OCI-LY1 (cell line): ENCODE data around the gene CEP57L1.

Experiments used
- H2AFZ ChIP-seq: fragments of 200-600 bp; sonication (generic), shearing (Covaris generic); 2 replicates; pipeline ENCODE4 v1.6.0; 2014; ENCODE audit warnings: antibody characterized with exemption, mild to moderate bottlenecking, low read length
- H3F3A ChIP-seq: fragments of 200-600 bp; sonication (generic), shearing (Covaris generic); 2 replicates; pipeline ENCODE4 v1.6.0; 2014; ENCODE audit warnings: mild to moderate bottlenecking, antibody characterized with exemption, low read length, moderate library complexity; ENCODE audit not compliant: insufficient read depth
- H3K27ac ChIP-seq: fragments of 200-600 bp; sonication (generic); 2 replicates; pipeline ENCODE4 v1.5.1; 2014; ENCODE audit warnings: low read length, mixed run types, mild to moderate bottlenecking, low read depth; ENCODE audit not compliant: poor library complexity, severe bottlenecking
- H3K27me3 ChIP-seq: fragments of 200-600 bp; sonication (generic); 2 replicates; pipeline ENCODE4 v1.6.0; 2014; ENCODE audit warnings: antibody characterized with exemption, mild to moderate bottlenecking, low read length, moderate library complexity; ENCODE audit not compliant: insufficient read depth
- H3K36me3 ChIP-seq: fragments of 200-600 bp; sonication (generic); 2 replicates; pipeline ENCODE4 v1.6.1; 2014; ENCODE audit warnings: mild to moderate bottlenecking, antibody characterized with exemption, low read length, moderate library complexity, mixed read lengths; ENCODE audit not compliant: insufficient read depth
- H3K4me1 ChIP-seq: fragments of 200-600 bp; sonication (generic); 2 replicates; pipeline ENCODE4 v1.5.1; 2014; ENCODE audit warnings: mild to moderate bottlenecking, low read length, moderate library complexity; ENCODE audit not compliant: insufficient read depth, severe bottlenecking
- H3K4me2 ChIP-seq: fragments of 200-600 bp; sonication (generic), shearing (Covaris generic); 2 replicates; pipeline ENCODE4 v1.6.1; 2014; ENCODE audit warnings: low read length
- H3K4me3 ChIP-seq: fragments of 200-600 bp; sonication (generic); 2 replicates; pipeline ENCODE4 v1.5.1; 2014; ENCODE audit warnings: low read length, low read depth, mild to moderate bottlenecking, mixed read lengths; ENCODE audit not compliant: poor library complexity, severe bottlenecking
- H3K79me2 ChIP-seq: fragments of 200-600 bp; shearing (Covaris generic); 2 replicates; pipeline ENCODE4 v1.6.1; 2016; ENCODE audit warnings: mixed run types, low read length, mixed read lengths; ENCODE audit not compliant: insufficient read depth
- H3K9ac ChIP-seq: fragments of 200-600 bp; sonication (generic), shearing (Covaris generic); 2 replicates; pipeline ENCODE4 v1.6.1; 2014; ENCODE audit warnings: mild to moderate bottlenecking, low read length, mixed read lengths
- H3K9me2 ChIP-seq: fragments of 200-600 bp; sonication (generic), shearing (Covaris generic); 2 replicates; pipeline ENCODE4 v1.6.1; 2014; ENCODE audit warnings: low read depth, mild to moderate bottlenecking, low read length, mixed read lengths
- H3K9me3 ChIP-seq: fragments of 200-600 bp; shearing (Covaris generic); 2 replicates; pipeline ENCODE4 v1.6.1; 2014; ENCODE audit warnings: low read length, mixed read lengths
- H4K20me1 ChIP-seq: fragments of 200-600 bp; sonication (generic), shearing (Covaris generic); 2 replicates; pipeline ENCODE4 v1.6.0; 2016; ENCODE audit warnings: mild to moderate bottlenecking, low read length; ENCODE audit not compliant: insufficient read depth
- CTCF ChIP-seq: fragments of 200-600 bp; sonication (generic), shearing (Covaris generic); IDR thresholded peaks from 2 replicates; pipeline ENCODE4 v1.5.1; 2017; ENCODE audit warnings: mild to moderate bottlenecking, antibody characterized with exemption, low read length, moderate library complexity, mixed read lengths
- EZH2 ChIP-seq: fragments of 200-600 bp; sonication (generic), shearing (Covaris generic); IDR thresholded peaks from 2 replicates; pipeline ENCODE4 v1.8.0; 2017; ENCODE audit warnings: borderline replicate concordance, mixed run types, mild to moderate bottlenecking, antibody characterized with exemption, low read length, moderate library complexity, mixed read lengths

The CEP57L1 gene

GRCh38 chr6:109097661-109098060 is 2.4 kb downstream of the CEP57L1 start:
- H3F3A ChIP-seq = no peaks in the 10 kb centered on the region
- no peak overlapping the region for H3K4me2 ChIP-seq
- peaks cover 3% of the 10 kb centered on the region; the same call in 1 of the 2 replicates for H3K36me3 ChIP-seq
- H3K9me3 ChIP-seq = no peaks in the 10 kb centered on the region
- no peaks in the 10 kb centered on the region for H3K27me3 ChIP-seq
- no peaks in the 10 kb centered on the region for H3K9me2 ChIP-seq
- no peaks in the 10 kb centered on the region for H4K20me1 ChIP-seq
- no peak overlapping the region for H3K27ac ChIP-seq
- TF ChIP-seq CTCF = no peak
- no peak for TF ChIP-seq EZH2
- H3K4me1 ChIP-seq = peaks cover 29% of the 10 kb centered on the region
- H2AFZ ChIP-seq = no peak overlapping the region
- no peaks in the 10 kb centered on the region for H3K79me2 ChIP-seq
- H3K9ac ChIP-seq = no peak overlapping the region
- no peak overlapping the region for H3K4me3 ChIP-seq

GRCh38 chr6:109102762-109103161 is 7.5 kb downstream of the CEP57L1 start:
- Histone ChIP-seq H3K4me3 (no peak overlapping the region), H3K9ac (no peak overlapping the region)

GRCh38 chr6:109103942-109104341 is 8.6 kb downstream of the CEP57L1 start:
- H3K4me1 ChIP-seq = peaks cover 12% of the 10 kb centered on the region
- H3K9me3 ChIP-seq = no peaks in the 10 kb centered on the region
- no peaks in the 10 kb centered on the region for H4K20me1 ChIP-seq
- H3K4me3 ChIP-seq = no peak overlapping the region
- TF ChIP-seq CTCF (no peak), EZH2 (no peak)
- H3F3A ChIP-seq = no peaks in the 10 kb centered on the region
- peaks cover 3% of the 10 kb centered on the region; the same call in 1 of the 2 replicates for H3K36me3 ChIP-seq
- no peak overlapping the region for H3K9ac ChIP-seq
- H3K4me2 ChIP-seq = no peak overlapping the region
- no peaks in the 10 kb centered on the region for H3K27me3 ChIP-seq
- no peak overlapping the region for H2AFZ ChIP-seq
- no peaks in the 10 kb centered on the region for H3K9me2 ChIP-seq
- no peaks in the 10 kb centered on the region for H3K79me2 ChIP-seq
- no peak overlapping the region for H3K27ac ChIP-seq

More at GRCh38 chr6:109102762-109103161, 7.5 kb downstream of the CEP57L1 start:
- Histone ChIP-seq H3K4me2 (no peak overlapping the region), H3K79me2 (no peaks in the 10 kb centered on the region), H3K4me1 (peaks cover 12% of the 10 kb centered on the region), H3K36me3 (peaks cover 3% of the 10 kb centered on the region; the same call in 1 of the 2 replicates), H2AFZ (no peak overlapping the region), H3K9me3 (no peaks in the 10 kb centered on the region), H3K27me3 (no peaks in the 10 kb centered on the region), H3K27ac (no peak overlapping the region), H4K20me1 (no peaks in the 10 kb centered on the region), H3K9me2 (no peaks in the 10 kb centered on the region), H3F3A (no peaks in the 10 kb centered on the region)
- TF ChIP-seq EZH2 (no peak), CTCF (no peak)
